Dendritic cell treated with granulocyte-macrophage colony-stimulating factor and Interleukin-4, amounts not matched to agents 40 ng/mL and 50 ng/mL, for 4 days (primary cell): ENCODE measurements around the gene ARPC1A.
"Not testable (repeated sequence)": the region's sequence is repeated elsewhere in the genome, so short reads cannot be mapped to it uniquely, and the experiment has no call there.

ENCODE experiments used
- H3K27ac Mint-ChIP-seq: one replicate; pipeline ENCODE4 v1.8.0; 2022; ENCODE audit warnings: mild to moderate bottlenecking, mixed read lengths
- H3K27me3 Mint-ChIP-seq: one replicate; pipeline ENCODE4 v1.8.0; 2022; ENCODE audit warnings: mild to moderate bottlenecking, mixed read lengths
- H3K36me3 Mint-ChIP-seq: one replicate; pipeline ENCODE4 v1.8.0; 2022; ENCODE audit warnings: low read depth, mixed read lengths
- H3K4me1 Mint-ChIP-seq: one replicate; pipeline ENCODE4 v1.8.0; 2022; ENCODE audit warnings: low read depth, mixed read lengths
- H3K4me3 Mint-ChIP-seq: one replicate; pipeline ENCODE4 v1.8.0; 2022; ENCODE audit warnings: mild to moderate bottlenecking, moderate library complexity, mixed read lengths
- H3K9me3 Mint-ChIP-seq: one replicate; pipeline ENCODE4 v1.8.0; 2022; ENCODE audit warnings: mixed read lengths
- intact Hi-C: fragments of 100-400 bp; cut with micrococcal nuclease; formaldehyde crosslinking; loops from one replicate; pipeline ENCODE4 v1.15.0; 2022

The ARPC1A gene

DNA sequence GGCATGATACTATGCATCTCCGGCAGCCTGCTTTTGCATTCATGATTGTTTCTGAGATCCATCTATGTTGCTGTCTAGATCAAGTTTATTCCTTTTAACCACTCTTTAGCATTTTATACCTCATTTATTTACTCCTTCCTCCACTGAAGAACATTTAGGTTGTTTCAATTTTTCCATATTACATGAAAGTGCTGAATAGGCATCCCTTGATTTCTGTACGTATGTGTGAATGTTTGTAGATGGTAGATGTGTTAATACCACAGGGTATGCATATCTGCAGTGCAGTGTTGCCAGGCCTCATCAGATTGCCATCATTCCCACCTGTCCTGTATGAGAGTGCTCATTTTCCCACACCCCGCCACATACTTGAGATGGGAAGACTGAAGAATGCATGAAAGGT, 13.9 kb downstream of the ARPC1A start:
- Mint-ChIP-seq H3K4me1 (no peaks in the 10 kb centered on the region), H3K27me3 (no peaks in the 10 kb centered on the region), H3K36me3 (peaks cover 99% of the 10 kb centered on the region), H3K4me3 (no peak overlapping the region), H3K9me3 (no peaks in the 10 kb centered on the region), H3K27ac (no peak overlapping the region)
- intact Hi-C loops, result no loop called here

GRCh38 chr7:99340659-99341058, 15.0 kb downstream of the ARPC1A start:
- Mint-ChIP-seq H3K4me1 (no peaks in the 10 kb centered on the region), H3K36me3 (peaks cover 99% of the 10 kb centered on the region), H3K27ac (no peak overlapping the region), H3K27me3 (no peaks in the 10 kb centered on the region), H3K9me3 (no peaks in the 10 kb centered on the region), H3K4me3 (no peak overlapping the region)
- intact Hi-C loops, result no loop called here

- intact Hi-C loops, result no loop called here
- no peak overlapping the region for H3K27ac Mint-ChIP-seq
- H3K4me1 Mint-ChIP-seq, result no peaks in the 10 kb centered on the region
- H3K27me3 Mint-ChIP-seq, result no peaks in the 10 kb centered on the region
- H3K4me3 Mint-ChIP-seq, result no peak overlapping the region
- H3K9me3 Mint-ChIP-seq, result no peaks in the 10 kb centered on the region
- H3K36me3 Mint-ChIP-seq, result peaks cover 95% of the 10 kb centered on the region
Observed at GRCh38 chr7:99344061-99344647, 18.5 kb downstream of the ARPC1A start.

DNA sequence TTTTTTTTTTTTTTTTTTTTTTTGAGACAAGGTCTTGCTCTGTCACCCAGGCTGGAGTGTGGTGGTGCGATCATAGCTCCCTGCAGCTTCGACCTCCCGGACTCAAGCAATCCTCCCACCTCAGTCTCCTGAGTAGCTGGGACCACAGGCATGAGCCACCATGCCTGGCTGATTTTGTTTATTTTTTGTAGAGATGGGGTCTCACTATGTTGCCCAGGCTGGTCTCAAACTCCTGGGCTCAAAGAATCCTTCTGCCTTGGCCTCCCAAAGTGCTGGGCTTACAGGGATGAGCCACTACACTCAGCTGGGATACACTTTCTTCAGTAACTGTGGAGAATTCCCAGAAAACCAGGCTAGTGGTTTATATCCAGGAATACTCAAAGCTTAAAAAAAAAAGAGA, 24.9 kb downstream of the ARPC1A start:
- intact Hi-C loops, H3K27ac Mint-ChIP-seq, H3K27me3 Mint-ChIP-seq, H3K4me3 Mint-ChIP-seq, H3K9me3 Mint-ChIP-seq, H3K4me1 Mint-ChIP-seq: not testable (repeated sequence)
- H3K36me3 Mint-ChIP-seq, result peaks cover 91% of the 10 kb centered on the region

DNA sequence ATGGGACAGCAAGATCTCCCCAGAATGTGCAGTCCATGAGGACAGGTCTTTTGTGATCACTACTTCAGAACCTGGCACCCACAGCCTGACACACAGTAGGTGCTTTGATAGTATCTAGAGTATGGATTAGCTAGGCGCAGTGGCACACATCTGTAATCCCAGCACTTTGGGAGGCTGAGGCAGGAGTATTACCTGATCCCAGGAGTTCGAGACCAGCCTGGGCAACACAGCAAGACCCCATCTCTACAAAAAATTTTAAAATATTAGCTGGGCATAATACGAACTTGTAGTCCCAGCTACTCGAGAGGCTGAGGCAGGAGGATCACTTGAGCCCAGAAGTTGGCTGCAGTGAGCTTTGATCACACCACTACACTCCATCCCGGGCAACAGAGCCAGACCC, 26.5 kb downstream of the ARPC1A start:
- Mint-ChIP-seq H3K27ac (no peak overlapping the region), H3K36me3 (peaks cover 94% of the 10 kb centered on the region), H3K9me3 (no peaks in the 10 kb centered on the region), H3K27me3 (no peaks in the 10 kb centered on the region), H3K4me3 (no peak overlapping the region), H3K4me1 (no peaks in the 10 kb centered on the region)
- intact Hi-C loops, result no loop called here

- Mint-ChIP-seq H3K4me1 (no peaks in the 10 kb centered on the region), H3K27ac (no peak overlapping the region), H3K36me3 (peaks cover 95% of the 10 kb centered on the region), H3K4me3 (no peak overlapping the region), H3K27me3 (no peaks in the 10 kb centered on the region), H3K9me3 (no peaks in the 10 kb centered on the region)
- intact Hi-C loops, result no loop called here
Observed at GRCh38 chr7:99355098-99355497, 29.4 kb downstream of the ARPC1A start.

- Mint-ChIP-seq H3K27me3 (no peaks in the 10 kb centered on the region), H3K4me1 (no peaks in the 10 kb centered on the region), H3K9me3 (no peaks in the 10 kb centered on the region), H3K4me3 (no peak overlapping the region), H3K36me3 (peaks cover 100% of the 10 kb centered on the region), H3K27ac (no peak overlapping the region)
- intact Hi-C loops, result no loop called here
Observed at GRCh38 chr7:99357701-99358490, 32.2 kb downstream of the ARPC1A start.

GRCh38 chr7:99358521-99358920, 32.8 kb downstream of the ARPC1A start:
- H3K4me3 Mint-ChIP-seq, intact Hi-C loops, H3K27me3 Mint-ChIP-seq, H3K27ac Mint-ChIP-seq, H3K9me3 Mint-ChIP-seq, H3K4me1 Mint-ChIP-seq: not testable (repeated sequence)
- peaks cover 100% of the 10 kb centered on the region for H3K36me3 Mint-ChIP-seq

DNA sequence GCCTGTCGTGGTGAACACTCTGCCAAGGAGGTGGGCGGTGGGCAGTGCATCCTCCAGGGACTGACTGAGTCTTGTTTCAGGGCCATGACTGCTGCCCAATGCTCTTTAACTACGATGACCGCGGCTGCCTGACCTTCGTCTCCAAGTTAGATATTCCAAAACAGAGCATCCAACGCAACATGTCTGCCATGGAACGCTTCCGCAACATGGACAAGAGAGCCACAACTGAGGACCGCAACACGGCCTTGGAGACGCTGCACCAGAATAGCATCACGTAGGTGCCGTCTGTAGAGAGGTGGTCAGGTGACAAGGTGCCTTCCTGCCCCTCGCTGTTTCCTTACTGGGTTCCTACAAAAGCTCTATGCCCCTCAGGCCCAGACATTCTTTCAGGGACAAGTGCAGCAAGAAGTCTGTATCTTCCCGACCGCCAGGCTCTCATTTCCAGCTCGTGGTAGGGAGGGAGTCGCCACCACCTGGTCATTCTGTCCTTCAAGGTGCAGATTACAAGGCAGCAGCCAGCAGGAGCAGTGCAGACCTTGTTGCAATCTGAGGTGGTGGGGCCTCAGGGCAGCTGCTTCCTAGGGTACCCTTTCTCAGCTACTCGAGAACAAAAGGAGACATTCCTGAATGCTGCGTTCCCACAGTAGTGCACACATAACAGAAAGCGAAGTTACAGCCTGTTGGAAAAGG, 33.9 kb downstream of the ARPC1A start:
- H3K9me3 Mint-ChIP-seq, result no peaks in the 10 kb centered on the region
- intact Hi-C loops, result no loop called here
- no peak overlapping the region for H3K27ac Mint-ChIP-seq
- no peaks in the 10 kb centered on the region for H3K4me1 Mint-ChIP-seq
- H3K4me3 Mint-ChIP-seq, result no peak overlapping the region
- no peaks in the 10 kb centered on the region for H3K27me3 Mint-ChIP-seq
- peaks cover 100% of the 10 kb centered on the region for H3K36me3 Mint-ChIP-seq

DNA sequence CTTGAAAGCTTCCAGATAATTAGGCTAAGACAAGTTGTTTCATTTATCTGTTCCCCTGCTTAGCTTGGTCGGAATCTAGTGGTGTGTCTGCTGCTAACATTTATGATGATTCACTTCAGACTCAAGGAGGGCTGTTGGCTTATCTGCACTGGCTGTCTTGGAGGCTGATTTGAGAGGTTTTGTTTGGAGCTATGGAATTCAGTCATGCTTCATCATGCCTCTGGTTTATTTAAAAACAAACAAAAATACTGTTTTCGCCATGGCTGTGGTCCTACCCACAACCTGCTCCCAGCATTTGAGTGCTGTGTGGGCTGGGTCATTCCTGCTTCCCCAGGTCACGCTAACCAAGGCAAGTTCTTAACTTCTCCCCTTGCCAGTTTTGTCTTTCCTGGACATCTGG, 37.1 kb downstream of the ARPC1A start:
- Mint-ChIP-seq H3K4me3 (no peak overlapping the region), H3K27me3 (no peaks in the 10 kb centered on the region), H3K9me3 (no peaks in the 10 kb centered on the region), H3K4me1 (peaks cover 11% of the 10 kb centered on the region), H3K36me3 (peaks cover 100% of the 10 kb centered on the region), H3K27ac (no peak overlapping the region)
- intact Hi-C loops, result no loop called here

DNA sequence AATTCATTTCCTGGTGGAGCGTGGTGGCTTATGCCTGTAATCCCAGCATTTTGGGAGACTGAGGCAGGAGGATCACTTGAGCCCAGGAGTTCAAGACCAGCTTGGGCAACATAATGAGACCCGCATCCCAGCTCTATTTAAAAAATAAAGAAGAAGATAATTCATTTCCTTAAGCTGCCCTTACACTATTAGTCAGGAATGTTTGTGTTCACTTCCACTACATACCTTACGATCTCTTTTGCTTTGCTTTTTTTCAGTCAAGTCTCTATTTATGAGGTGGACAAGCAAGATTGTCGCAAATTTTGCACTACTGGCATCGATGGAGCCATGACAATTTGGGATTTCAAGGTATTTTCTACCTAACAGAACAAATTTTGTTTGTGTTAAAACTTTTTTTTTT, 37.6 kb downstream of the ARPC1A start:
- Mint-ChIP-seq H3K27ac (no peak overlapping the region), H3K4me1 (peaks cover 11% of the 10 kb centered on the region), H3K4me3 (no peak overlapping the region), H3K9me3 (no peaks in the 10 kb centered on the region), H3K27me3 (no peaks in the 10 kb centered on the region), H3K36me3 (peaks cover 97% of the 10 kb centered on the region)
- intact Hi-C loops, result no loop called here

- Mint-ChIP-seq H3K4me3 (no peak overlapping the region), H3K9me3 (no peaks in the 10 kb centered on the region), H3K27me3 (no peaks in the 10 kb centered on the region), H3K4me1 (peaks cover 32% of the 10 kb centered on the region), H3K27ac (no peak overlapping the region), H3K36me3 (peaks cover 87% of the 10 kb centered on the region)
- intact Hi-C loops, result no loop called here
Observed at GRCh38 chr7:99365318-99366141, 39.8 kb downstream of the ARPC1A start.

- H3K9me3 Mint-ChIP-seq, result no peaks in the 10 kb centered on the region
- intact Hi-C loops, result no loop called here
- H3K36me3 Mint-ChIP-seq, result peaks cover 76% of the 10 kb centered on the region
- H3K4me1 Mint-ChIP-seq, result peaks cover 43% of the 10 kb centered on the region
- H3K4me3 Mint-ChIP-seq, result no peak overlapping the region
- H3K27ac Mint-ChIP-seq, result no peak overlapping the region
- no peaks in the 10 kb centered on the region for H3K27me3 Mint-ChIP-seq
Observed at GRCh38 chr7:99366646-99367045, 40.9 kb downstream of the ARPC1A start.
